Measurements from ENCODE around the gene DNAJC18.

DNAJC18 gene

DNA sequence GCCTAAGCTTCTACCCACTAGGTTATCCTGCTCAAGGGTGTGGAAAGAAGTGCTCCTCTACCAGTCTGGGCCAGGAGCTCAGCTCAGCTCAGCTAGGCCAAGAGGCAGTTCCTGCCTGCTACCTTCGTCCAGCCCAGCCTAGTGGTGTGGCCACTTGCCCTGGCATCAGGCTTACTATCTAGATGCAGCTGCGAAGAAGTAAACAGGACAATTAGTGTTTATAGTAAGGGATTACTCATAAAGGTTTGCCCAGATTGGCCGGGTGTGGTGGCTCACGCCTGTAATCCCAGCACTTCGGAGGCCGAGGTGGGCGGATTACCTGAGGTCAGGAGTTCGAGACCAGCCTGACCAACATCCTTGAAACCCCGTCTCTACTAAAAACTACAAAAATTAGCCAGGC, 22.7 kb downstream of the DNAJC18 start:
- TF ChIP-seq, protein P1, sequence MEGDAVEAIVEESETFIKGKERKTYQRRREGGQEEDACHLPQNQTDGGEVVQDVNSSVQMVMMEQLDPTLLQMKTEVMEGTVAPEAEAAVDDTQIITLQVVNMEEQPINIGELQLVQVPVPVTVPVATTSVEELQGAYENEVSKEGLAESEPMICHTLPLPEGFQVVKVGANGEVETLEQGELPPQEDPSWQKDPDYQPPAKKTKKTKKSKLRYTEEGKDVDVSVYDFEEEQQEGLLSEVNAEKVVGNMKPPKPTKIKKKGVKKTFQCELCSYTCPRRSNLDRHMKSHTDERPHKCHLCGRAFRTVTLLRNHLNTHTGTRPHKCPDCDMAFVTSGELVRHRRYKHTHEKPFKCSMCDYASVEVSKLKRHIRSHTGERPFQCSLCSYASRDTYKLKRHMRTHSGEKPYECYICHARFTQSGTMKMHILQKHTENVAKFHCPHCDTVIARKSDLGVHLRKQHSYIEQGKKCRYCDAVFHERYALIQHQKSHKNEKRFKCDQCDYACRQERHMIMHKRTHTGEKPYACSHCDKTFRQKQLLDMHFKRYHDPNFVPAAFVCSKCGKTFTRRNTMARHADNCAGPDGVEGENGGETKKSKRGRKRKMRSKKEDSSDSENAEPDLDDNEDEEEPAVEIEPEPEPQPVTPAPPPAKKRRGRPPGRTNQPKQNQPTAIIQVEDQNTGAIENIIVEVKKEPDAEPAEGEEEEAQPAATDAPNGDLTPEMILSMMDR (conservative IDR thresholded peaks at IDR 0.05; ENCODE audit: low read length): no peak
- TF ChIP-seq EZH2phosphoT487 (IDR thresholded peaks at IDR 0.05; ENCODE audit: borderline replicate concordance): no peak
- H3K4me2 ChIP-seq (ENCODE audit: low read depth, low read length, poor library complexity, severe bottlenecking): no peak overlapping the region
- H3K9ac ChIP-seq (ENCODE audit: low read depth, low read length, poor library complexity, severe bottlenecking): no peak overlapping the region
- peaks cover 35% of the 10 kb centered on the region for H3K4me1 ChIP-seq (ENCODE audit: insufficient read depth, low read length, poor library complexity, severe bottlenecking)
- no peaks in the 10 kb centered on the region for H3K79me2 ChIP-seq (ENCODE audit: insufficient read depth, low read length)
- H3K9me3 ChIP-seq (ENCODE audit: insufficient read depth, low read depth, low read length): no peaks in the 10 kb centered on the region
- no peaks in the 10 kb centered on the region for H3F3A ChIP-seq (ENCODE audit: low read depth)
- H2AFZ ChIP-seq (ENCODE audit: low read length): no peak overlapping the region
- H3K36me3 ChIP-seq (ENCODE audit: insufficient read depth, low read length): peaks cover 16% of the 10 kb centered on the region; the same call in 1 of the 2 replicates
- H3K27me3 ChIP-seq (ENCODE audit: insufficient read depth, low read length, poor library complexity, severe bottlenecking): no peaks in the 10 kb centered on the region
- H3K9me2 ChIP-seq (replicated peaks; ENCODE audit: low read depth, low read length): no peaks in the 10 kb centered on the region
- no peak overlapping the region for H3K4me3 ChIP-seq (ENCODE audit: low read length, poor library complexity, severe bottlenecking)
- H4K20me1 ChIP-seq (ENCODE audit: insufficient read depth, low read length, poor library complexity, severe bottlenecking): no peaks in the 10 kb centered on the region

DNA sequence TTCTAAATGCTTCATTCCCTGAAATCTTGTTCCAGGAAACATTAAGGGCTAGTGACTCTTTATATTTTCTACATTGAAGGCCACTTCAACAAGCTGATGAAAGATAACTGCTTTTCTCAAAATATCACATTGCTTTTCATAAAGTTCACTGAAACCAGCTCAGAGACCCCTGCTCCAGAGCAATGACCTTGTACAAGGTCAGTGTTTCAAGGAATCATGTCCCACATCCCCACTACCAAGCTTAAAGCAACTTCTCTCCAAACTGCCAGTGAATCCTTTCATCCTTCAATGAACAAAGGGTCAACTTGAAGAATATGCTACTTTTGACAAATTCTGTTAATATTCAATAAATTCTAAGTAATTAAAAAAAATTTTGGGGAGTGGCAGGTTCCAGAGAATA, 23.5 kb downstream of the DNAJC18 start:
- TF ChIP-seq, protein P1 (conservative IDR thresholded peaks at IDR 0.05; ENCODE audit: low read length): no peak
- no peak for TF ChIP-seq EZH2phosphoT487 (IDR thresholded peaks at IDR 0.05; ENCODE audit: borderline replicate concordance)
- no peak overlapping the region for H3K9ac ChIP-seq (ENCODE audit: low read depth, low read length, poor library complexity, severe bottlenecking)

DNA sequence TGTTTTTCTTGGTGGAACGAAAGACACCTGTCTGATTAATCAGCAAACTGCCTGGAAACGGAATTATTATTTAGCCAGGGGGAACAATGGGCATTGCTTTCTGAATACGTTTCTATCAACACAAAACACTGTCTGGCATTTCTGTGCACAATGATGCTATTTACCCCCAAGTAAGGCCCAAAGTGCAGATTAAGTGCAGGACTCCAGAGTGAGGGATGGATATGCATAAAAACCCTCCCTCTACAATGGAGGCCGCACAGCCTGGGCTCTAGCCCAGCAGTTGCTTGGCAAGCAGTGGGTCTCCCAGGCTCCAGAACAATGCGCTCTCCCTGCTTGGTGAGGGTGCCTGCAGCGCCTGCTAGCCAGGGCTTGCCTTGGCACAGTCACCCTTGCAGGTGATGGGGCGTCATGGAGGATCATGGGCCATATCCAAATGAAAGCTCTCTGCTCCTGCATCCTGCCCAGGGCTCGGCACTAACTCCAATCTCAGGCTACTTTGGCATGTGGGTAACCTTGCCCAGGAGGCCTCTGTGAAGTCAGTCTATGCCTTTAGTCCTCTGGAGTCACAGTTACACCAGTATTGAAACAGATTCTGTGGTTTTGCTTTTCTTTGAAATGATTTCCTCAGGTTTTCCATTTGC, 24.0 kb downstream of the DNAJC18 start:
- peaks cover 35% of the 10 kb centered on the region for H3K4me1 ChIP-seq (ENCODE audit: insufficient read depth, low read length, poor library complexity, severe bottlenecking)
- H4K20me1 ChIP-seq (ENCODE audit: insufficient read depth, low read length, poor library complexity, severe bottlenecking): no peaks in the 10 kb centered on the region
- H2AFZ ChIP-seq (ENCODE audit: low read length): no peak overlapping the region
- no peaks in the 10 kb centered on the region for H3K27me3 ChIP-seq (ENCODE audit: insufficient read depth, low read length, poor library complexity, severe bottlenecking)
- H3K9ac ChIP-seq (ENCODE audit: low read depth, low read length, poor library complexity, severe bottlenecking): no peak overlapping the region
- no peak for TF ChIP-seq EZH2phosphoT487 (IDR thresholded peaks at IDR 0.05; ENCODE audit: borderline replicate concordance)
- TF ChIP-seq, protein P1 (conservative IDR thresholded peaks at IDR 0.05; ENCODE audit: low read length): no peak
- peaks cover 16% of the 10 kb centered on the region; the same call in 1 of the 2 replicates for H3K36me3 ChIP-seq (ENCODE audit: insufficient read depth, low read length)
- H3K4me2 ChIP-seq (ENCODE audit: low read depth, low read length, poor library complexity, severe bottlenecking): no peak overlapping the region
- no peaks in the 10 kb centered on the region for H3K9me2 ChIP-seq (replicated peaks; ENCODE audit: low read depth, low read length)
- H3K79me2 ChIP-seq (ENCODE audit: insufficient read depth, low read length): no peaks in the 10 kb centered on the region
- H3K4me3 ChIP-seq (ENCODE audit: low read length, poor library complexity, severe bottlenecking): no peak overlapping the region
- no peaks in the 10 kb centered on the region for H3K9me3 ChIP-seq (ENCODE audit: insufficient read depth, low read depth, low read length)
- H3F3A ChIP-seq (ENCODE audit: low read depth): no peaks in the 10 kb centered on the region

More for the DNA sequence above, 23.5 kb downstream of the DNAJC18 start:
- no peaks in the 10 kb centered on the region for H3K9me2 ChIP-seq (replicated peaks; ENCODE audit: low read depth, low read length)
- H3F3A ChIP-seq (ENCODE audit: low read depth): no peaks in the 10 kb centered on the region
- no peak overlapping the region for H2AFZ ChIP-seq (ENCODE audit: low read length)
- peaks cover 35% of the 10 kb centered on the region for H3K4me1 ChIP-seq (ENCODE audit: insufficient read depth, low read length, poor library complexity, severe bottlenecking)
- H3K9me3 ChIP-seq (ENCODE audit: insufficient read depth, low read depth, low read length): no peaks in the 10 kb centered on the region
- no peaks in the 10 kb centered on the region for H3K27me3 ChIP-seq (ENCODE audit: insufficient read depth, low read length, poor library complexity, severe bottlenecking)
- H3K36me3 ChIP-seq (ENCODE audit: insufficient read depth, low read length): peaks cover 16% of the 10 kb centered on the region; the same call in 1 of the 2 replicates
- no peak overlapping the region for H3K4me3 ChIP-seq (ENCODE audit: low read length, poor library complexity, severe bottlenecking)
- H4K20me1 ChIP-seq (ENCODE audit: insufficient read depth, low read length, poor library complexity, severe bottlenecking): no peaks in the 10 kb centered on the region
- no peak overlapping the region for H3K4me2 ChIP-seq (ENCODE audit: low read depth, low read length, poor library complexity, severe bottlenecking)
- no peaks in the 10 kb centered on the region for H3K79me2 ChIP-seq (ENCODE audit: insufficient read depth, low read length)
